OCI-LY7 (cell line): ENCODE measurements around the gene TMEM86B. TPM values are rescaled to one million over a fixed set of nuclear protein-coding genes. Genes with fewer than 3 reads are reported as not detected.
"Not testable (repeated sequence)": the region's sequence is repeated elsewhere in the genome, so short reads cannot be mapped to it uniquely, and the experiment has no call there.

Source experiments
- BruUV-seq: library from RNA; stranded (reverse); fragments of 400-500 nt; replicated peaks from 2 replicates; lab custom pipeline; 2021; lab: Mats Ljungman, UMichigan
- CTCF ChIA-PET: fragments of 300-600 bp; sonication (Branson Sonifier 250); formaldehyde crosslinking; loops from one replicate; lab custom pipeline; 2022; ENCODE audit warnings: antibody characterized with exemption; ENCODE audit not compliant: unreplicated experiment; lab: Charles Lee
- POLR2A ChIA-PET: fragments of 300-600 bp; sonication (Branson Sonifier 250); formaldehyde crosslinking; loops from one replicate; lab custom pipeline; 2022; ENCODE audit warnings: antibody characterized with exemption; lab: Charles Lee
- DNase-seq: peaks from one replicate; pipeline ENCODE4 v3.0.0-alpha.2; 2015; ENCODE audit warnings: low spot score
- H2AFZ ChIP-seq: fragments of 200-600 bp; sonication (generic), shearing (Covaris generic); 2 replicates; pipeline ENCODE4 v1.6.1; 2014; ENCODE audit warnings: mild to moderate bottlenecking, antibody characterized with exemption, low read length, moderate library complexity
- H3K27ac ChIP-seq: fragments of 200-600 bp; sonication (generic); 2 replicates; pipeline ENCODE4 v1.5.1; 2014; ENCODE audit warnings: mixed run types, low read depth, mild to moderate bottlenecking, moderate library complexity, low read length, inconsistent platforms; ENCODE audit not compliant: poor library complexity, severe bottlenecking
- H3K36me3 ChIP-seq: fragments of 200-600 bp; sonication (generic); 2 replicates; pipeline ENCODE4 v1.6.1; 2014; ENCODE audit warnings: mild to moderate bottlenecking, antibody characterized with exemption, low read length, moderate library complexity, mixed read lengths; ENCODE audit not compliant: insufficient read depth
- H3K4me1 ChIP-seq: fragments of 200-600 bp; sonication (generic); 2 replicates; pipeline ENCODE4 v1.5.1; 2014; ENCODE audit warnings: mild to moderate bottlenecking, low read length; ENCODE audit not compliant: insufficient read depth, poor library complexity, severe bottlenecking
- H3K4me2 ChIP-seq: fragments of 200-600 bp; sonication (generic); 2 replicates; pipeline ENCODE4 v1.6.1; 2014; ENCODE audit warnings: mild to moderate bottlenecking, low read length
- H3K4me3 ChIP-seq: fragments of 200-600 bp; sonication (generic); 2 replicates; pipeline ENCODE4 v1.5.1; 2014; ENCODE audit warnings: mild to moderate bottlenecking, low read depth, low read length; ENCODE audit not compliant: poor library complexity, severe bottlenecking
- H3K79me2 ChIP-seq: fragments of 200-600 bp; sonication (generic); 2 replicates; pipeline ENCODE4 v1.6.1; 2016; ENCODE audit warnings: low read depth, mild to moderate bottlenecking, low read length, moderate library complexity, mixed read lengths; ENCODE audit not compliant: insufficient read depth
- H3K9me2 ChIP-seq: fragments of 200-600 bp; sonication (generic); 2 replicates; pipeline ENCODE4 v1.6.1; 2016; ENCODE audit warnings: mild to moderate bottlenecking, low read length, mixed read lengths; ENCODE audit not compliant: insufficient read depth
- H3K9me3 ChIP-seq: fragments of 200-600 bp; sonication (generic); 2 replicates; pipeline ENCODE4 v1.6.1; 2014; ENCODE audit warnings: mild to moderate bottlenecking, mixed run types, low read length, mixed read lengths
- H4K20me1 ChIP-seq: fragments of 200-600 bp; sonication (generic); 2 replicates; pipeline ENCODE4 v1.6.1; 2014; ENCODE audit warnings: mild to moderate bottlenecking, antibody characterized with exemption, low read length, moderate library complexity, mixed read lengths; ENCODE audit not compliant: insufficient read depth
- CTCF ChIP-seq: fragments of 200-600 bp; sonication (generic); conservative IDR thresholded peaks from 2 replicates; pipeline ENCODE4 v1.5.1; 2014; ENCODE audit warnings: mild to moderate bottlenecking, antibody characterized with exemption, low read length, moderate library complexity, mixed read lengths
- EZH2phosphoT487 ChIP-seq: fragments of 200-600 bp; sonication (generic); IDR thresholded peaks from 2 replicates; pipeline ENCODE4 v1.6.1; 2018; ENCODE audit warnings: low read depth, borderline replicate concordance, mild to moderate bottlenecking, mixed run types, antibody characterized with exemption, low read length, moderate library complexity, mixed read lengths
- intact Hi-C: fragments of 100-400 bp; cut with micrococcal nuclease; formaldehyde crosslinking; loops from one replicate; pipeline ENCODE4 v1.10.0; 2022; ENCODE audit not compliant: unreplicated experiment
- total RNA-seq, 2 experiments: library from RNA; depleted of rRNA in 1 of 2; stranded (reverse); fragments of >200 nt in 1 of 2; shearing (Covaris generic) in 1 of 2; gene quantifications; 2 replicates each; pipeline ENCODE4 v1.2.3, GENCODE V29; 2014 to 2022

The TMEM86B gene
- total RNA-seq, 2 experiments from 2014 or later: 8.1 to 13.8 TPM

GRCh38 chr19:55225415-55225958 is 3.1 kb downstream of the TMEM86B start:
- no TSS peak for BruUV-seq
- CTCF ChIA-PET: no interaction called here

GRCh38 chr19:55224679-55225414 is 3.7 kb downstream of the TMEM86B start:
- peaks cover 99% of the 10 kb centered on the region for H3K36me3 ChIP-seq
- CTCF ChIA-PET, BruUV-seq, H2AFZ ChIP-seq, H3K79me2 ChIP-seq, H4K20me1 ChIP-seq, H3K9me2 ChIP-seq, intact Hi-C loops, H3K9me3 ChIP-seq, POLR2A ChIA-PET, H3K4me2 ChIP-seq, H3K27ac ChIP-seq, H3K4me3 ChIP-seq, DNase-seq, H3K4me1 ChIP-seq: not testable (repeated sequence)

More at GRCh38 chr19:55225415-55225958, 3.1 kb downstream of the TMEM86B start:
- Histone ChIP-seq H3K4me2 (no peak overlapping the region), H3K9me3 (no peaks in the 10 kb centered on the region), H3K4me1 (no peaks in the 10 kb centered on the region), H3K27ac (no peak overlapping the region), H3K4me3 (no peak overlapping the region), H3K79me2 (no peaks in the 10 kb centered on the region), H4K20me1 (no peaks in the 10 kb centered on the region; the same call in 1 of the 2 replicates), H3K9me2 (no peaks in the 10 kb centered on the region), H3K36me3 (peaks cover 100% of the 10 kb centered on the region), H2AFZ (no peak overlapping the region)
- intact Hi-C loops: no loop called here
- TF ChIP-seq EZH2phosphoT487 (no peak), CTCF (no peak)
- POLR2A ChIA-PET: no interaction called here
- DNase-seq: no peak

- H3K79me2 ChIP-seq: no peaks in the 10 kb centered on the region
- intact Hi-C loops: no loop called here
- no peak overlapping the region for H3K4me3 ChIP-seq
- H3K4me1 ChIP-seq: no peaks in the 10 kb centered on the region
- H3K9me3 ChIP-seq: no peaks in the 10 kb centered on the region
- H3K4me2 ChIP-seq: no peak overlapping the region
- no peak for DNase-seq
- no peaks in the 10 kb centered on the region; the same call in 1 of the 2 replicates for H4K20me1 ChIP-seq
- H3K36me3 ChIP-seq: peaks cover 92% of the 10 kb centered on the region
- ChIA-PET POLR2A (no interaction called here), CTCF (no interaction called here)
- H2AFZ ChIP-seq: no peak overlapping the region
- H3K27ac ChIP-seq: no peak overlapping the region
- no peak for TF ChIP-seq CTCF
- TF ChIP-seq EZH2phosphoT487: no peak
- H3K9me2 ChIP-seq: no peaks in the 10 kb centered on the region
- no TSS peak for BruUV-seq
Observed at GRCh38 chr19:55224038-55224665, 4.4 kb downstream of the TMEM86B start.
